Subcutaneous abdominal adipose tissue (tissue), 5 donors: ENCODE results near the gene SLC39A3.

Experiments used
- H3K27ac ChIP-seq: one replicate; pipeline ENCODE4 v1.7.0; 2013; ENCODE audit warnings: low read depth, mild to moderate bottlenecking, inconsistent platforms, low read length, moderate library complexity
- H3K27me3 ChIP-seq, 5 donors: one replicate each; pipeline ENCODE4 v1.7.0; 2013; ENCODE audit warnings: low read length in 5 of 5, inconsistent platforms in 1 of 5; ENCODE audit not compliant: control insufficient read depth in 5 of 5, insufficient read depth in 4 of 5
- H3K36me3 ChIP-seq, 5 donors: one replicate each; pipeline ENCODE4 v1.7.0; 2013; ENCODE audit warnings: low read length in 5 of 5; ENCODE audit not compliant: control insufficient read depth in 5 of 5, insufficient read depth in 5 of 5
- H3K4me1 ChIP-seq, 5 donors: one replicate each; pipeline ENCODE4 v1.7.0; 2013; ENCODE audit warnings: low read length in 5 of 5, mild to moderate bottlenecking in 3 of 5, moderate library complexity in 1 of 5; ENCODE audit not compliant: control insufficient read depth in 5 of 5, insufficient read depth in 5 of 5
- H3K4me3 ChIP-seq, 5 donors: one replicate each; pipeline ENCODE4 v1.7.0; 2013; ENCODE audit warnings: low read length in 5 of 5, low read depth in 1 of 5
- H3K9ac ChIP-seq, 5 donors: one replicate each; pipeline ENCODE4 v1.7.0; 2013; ENCODE audit warnings: low read length in 5 of 5, mild to moderate bottlenecking in 4 of 5, moderate library complexity in 3 of 5
- H3K9me3 ChIP-seq, 5 donors: one replicate each; pipeline ENCODE4 v1.7.0; 2013; ENCODE audit warnings: low read length in 5 of 5; ENCODE audit not compliant: control insufficient read depth in 5 of 5
- donor health status: healthy.
- donor health status: healthy.
- donor health status: healthy.
- donor health status: healthy.
- donor health status: healthy.

SLC39A3 gene

DNA sequence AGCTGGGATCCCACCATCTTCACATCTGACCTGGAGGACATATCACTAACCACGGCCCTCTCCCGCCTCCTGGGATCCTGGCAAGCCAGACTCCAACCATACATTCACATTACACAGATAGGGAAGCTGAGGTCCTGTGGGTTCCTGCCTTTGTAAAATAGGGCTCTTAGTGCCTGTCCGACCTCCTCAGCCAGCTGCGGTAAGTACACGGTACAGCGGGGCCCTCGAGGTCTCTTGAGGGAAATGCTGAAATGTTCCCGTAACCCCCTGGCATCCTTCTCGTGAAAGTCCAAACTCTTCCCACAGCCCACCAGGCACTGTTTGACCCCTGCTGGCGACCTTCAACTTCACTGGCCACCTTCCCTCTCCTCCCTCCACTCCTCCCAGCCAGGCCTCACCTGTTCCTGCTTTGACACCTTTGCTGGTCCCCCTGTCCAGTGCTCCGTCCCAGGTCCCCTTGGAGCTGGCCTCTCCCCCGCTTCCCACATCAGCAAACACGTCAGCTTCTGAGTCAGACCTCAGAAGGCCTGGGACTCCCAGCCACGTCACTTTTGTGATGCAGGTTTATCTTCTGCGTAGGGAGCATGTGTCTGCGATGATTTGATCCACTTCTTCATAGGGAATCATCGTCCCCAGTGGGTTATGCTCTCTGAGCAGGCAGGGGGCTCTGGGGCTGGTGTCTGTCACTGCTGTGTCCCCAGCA is 28.5 kb downstream of the SLC39A3 start:
- Histone ChIP-seq H3K4me3 (no peak overlapping the region), H3K27me3 (peaks cover 5 to 9% (median 5%) of the 10 kb centered on the region in 5 donors), H3K36me3 (no peaks in the 10 kb centered on the region), H3K27ac (no peak overlapping the region), H3K4me1 (no peaks in the 10 kb centered on the region), H3K9me3 (peaks cover 5 to 15% (median 13%) of the 10 kb centered on the region in 5 donors), H3K9ac (no peak overlapping the region)

- no peaks in the 10 kb centered on the region for H3K36me3 ChIP-seq
- H3K9me3 ChIP-seq = no peaks in the 10 kb centered on the region
- H3K4me3 ChIP-seq = no peak overlapping the region
- no peak overlapping the region for H3K9ac ChIP-seq
- H3K27ac ChIP-seq = no peak overlapping the region
- H3K4me1 ChIP-seq = peaks cover 0 to 11% (median 8%) of the 10 kb centered on the region in 5 donors
- H3K27me3 ChIP-seq = peaks cover 0 to under 1% (median 0%) of the 10 kb centered on the region in 5 donors
These were observed 33.6 kb downstream of the SLC39A3 start for GRCh38 chr19:2706251-2706650.

DNA sequence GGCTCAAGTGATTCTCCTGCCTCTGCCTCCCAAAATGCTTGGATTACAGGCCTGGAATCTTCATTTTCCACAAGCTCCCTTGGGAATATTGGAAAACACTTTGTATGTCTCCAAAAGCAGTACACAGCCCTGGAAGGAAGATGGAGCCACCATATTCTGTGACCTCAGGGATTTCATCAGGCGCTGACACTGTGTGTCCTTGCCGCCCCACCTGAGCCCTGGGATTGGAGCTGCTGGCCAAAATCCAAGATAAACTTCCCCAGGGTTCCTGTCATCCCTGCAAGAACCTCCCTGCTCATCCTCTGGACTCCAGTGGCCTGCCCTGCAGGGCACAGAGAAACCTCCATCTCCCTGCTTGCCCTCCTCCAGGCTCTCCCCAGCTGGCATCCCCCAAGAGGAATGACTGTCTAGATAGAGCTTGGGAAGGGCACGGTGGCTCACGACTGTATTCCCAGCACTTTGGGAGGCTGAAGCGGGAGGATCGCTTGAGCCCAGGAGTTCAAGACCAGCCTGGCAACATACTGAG is 36.1 kb downstream of the SLC39A3 start:
- no peak overlapping the region for H3K4me3 ChIP-seq
- peaks cover 0 to 11% (median 10%) of the 10 kb centered on the region in 5 donors for H3K4me1 ChIP-seq
- no peak overlapping the region for H3K27ac ChIP-seq
- no peaks in the 10 kb centered on the region for H3K9me3 ChIP-seq
- no peaks in the 10 kb centered on the region for H3K27me3 ChIP-seq
- no peaks in the 10 kb centered on the region for H3K36me3 ChIP-seq
- no peak overlapping the region for H3K9ac ChIP-seq

GRCh38 chr19:2703077-2703437 is 36.8 kb downstream of the SLC39A3 start:
- Histone ChIP-seq H3K4me1 (peaks cover 0 to 11% (median 10%) of the 10 kb centered on the region in 5 donors), H3K36me3 (no peaks in the 10 kb centered on the region), H3K27ac (no peak overlapping the region), H3K27me3 (no peaks in the 10 kb centered on the region), H3K4me3 (peak overlapping the region; percentile 43 to 61 (median 52)), H3K9ac (no peak overlapping the region), H3K9me3 (no peaks in the 10 kb centered on the region)

DNA sequence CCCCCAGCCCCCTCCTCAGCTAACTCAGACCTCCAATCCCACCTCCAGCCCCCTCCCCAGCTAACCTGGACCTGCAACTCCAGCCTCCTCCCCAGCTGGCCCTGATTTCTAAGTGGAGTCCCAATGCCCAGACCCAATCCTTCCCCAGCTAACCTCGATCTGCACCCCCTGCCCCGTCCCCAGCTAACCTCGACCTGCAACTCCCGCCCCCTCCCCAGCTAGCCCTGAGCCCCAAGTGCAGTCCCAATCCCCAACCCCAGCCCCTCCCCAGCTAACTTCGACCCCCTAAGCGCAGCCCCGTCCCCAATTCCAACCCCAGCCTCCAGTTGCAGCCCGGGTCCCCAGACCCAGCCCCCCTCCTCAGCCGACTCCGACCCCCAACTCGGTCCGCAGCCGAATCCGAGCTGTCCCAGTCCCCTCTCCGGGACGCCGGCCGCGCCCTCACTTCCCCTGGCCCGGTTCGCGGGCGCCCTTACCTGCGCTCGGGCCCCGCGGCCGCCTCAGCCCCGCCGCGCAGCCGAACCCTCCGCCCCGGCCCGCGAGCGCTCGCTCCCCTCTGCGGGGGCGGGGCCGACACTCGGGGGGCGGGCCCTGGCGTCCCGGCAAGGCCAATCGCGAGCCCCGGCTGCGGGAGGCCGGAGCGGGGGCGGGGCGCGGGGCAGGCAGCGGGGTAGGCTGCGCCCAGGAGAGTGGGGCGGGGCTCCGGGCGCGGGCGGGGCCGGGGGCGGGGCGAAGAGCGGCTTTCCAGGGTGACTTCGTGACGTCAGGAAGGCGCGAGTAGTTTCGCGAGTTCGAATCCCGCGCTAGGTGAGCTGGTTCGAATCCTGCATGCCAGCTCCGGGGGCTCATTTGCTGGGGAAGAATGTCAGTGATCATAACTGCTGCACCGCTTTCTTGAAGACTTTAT is 37.4 kb downstream of the SLC39A3 start, which contains the start of gene GNG7:
Gene GNG7, minus strand, starts transcription at position 525 of the 907 bp plus-strand sequence. CDS start 182,006 bp downstream, outside the sequence.
- H3K27me3 ChIP-seq = no peaks in the 10 kb centered on the region
- peak within 1 kb of the TSS in 3 of 5 donors; percentile 30 to 71 (median 35) for H3K9ac ChIP-seq
- H3K4me1 ChIP-seq = peaks cover 0 to 11% (median 10%) of the 10 kb centered on the region in 5 donors
- H3K9me3 ChIP-seq = no peaks in the 10 kb centered on the region
- no peak within 1 kb of the TSS for H3K27ac ChIP-seq
- peak within 1 kb of the TSS; percentile 43 to 67 (median 60) for H3K4me3 ChIP-seq
- no peaks in the 10 kb centered on the region for H3K36me3 ChIP-seq

- Histone ChIP-seq H3K4me1 (peaks cover 0 to 11% (median 10%) of the 10 kb centered on the region in 5 donors), H3K36me3 (no peaks in the 10 kb centered on the region), H3K27me3 (no peaks in the 10 kb centered on the region), H3K4me3 (peak overlapping the region; percentile 39 to 67 (median 56)), H3K9me3 (no peaks in the 10 kb centered on the region), H3K9ac (peak overlapping the region in 2 of 5 donors; percentile 35 to 71), H3K27ac (no peak overlapping the region)
These were observed 38.3 kb downstream of the SLC39A3 start for GRCh38 chr19:2701361-2702169.

DNA sequence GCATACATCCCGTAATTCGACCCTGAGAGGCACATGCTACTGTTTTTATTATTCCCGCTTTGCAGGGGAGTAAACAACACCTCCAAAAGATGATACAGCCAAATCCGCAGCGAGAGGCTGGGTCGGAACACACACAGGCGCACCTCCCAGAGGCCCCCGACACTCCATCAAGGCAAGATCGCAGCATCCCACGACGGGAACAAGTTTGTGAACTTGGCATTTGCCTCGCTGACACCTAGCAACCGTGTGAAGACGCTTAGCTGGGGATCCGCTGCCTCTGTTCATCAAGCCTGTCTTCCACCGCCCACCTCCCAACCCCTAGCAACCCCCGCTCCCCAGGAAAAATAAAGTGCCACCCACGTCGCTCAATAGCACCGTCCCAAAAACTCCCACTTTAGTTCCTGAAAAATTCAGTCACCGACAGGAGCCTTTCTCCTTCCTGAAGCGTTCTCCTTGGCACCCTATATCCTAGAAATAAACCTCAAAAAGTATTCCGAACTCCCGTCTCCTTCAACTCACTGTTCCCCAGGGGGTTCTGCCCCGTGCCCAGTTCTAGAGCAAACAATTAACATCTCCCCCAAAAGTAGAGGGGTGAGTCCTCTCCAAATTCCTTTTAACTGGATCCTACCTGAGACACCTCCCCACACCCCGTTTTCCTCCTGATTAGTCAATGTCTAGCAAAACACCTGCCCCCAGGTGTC is 39.0 kb downstream of the SLC39A3 start:
- Histone ChIP-seq H3K9ac (no peak overlapping the region), H3K36me3 (no peaks in the 10 kb centered on the region), H3K4me1 (peaks cover 0 to 14% (median 11%) of the 10 kb centered on the region in 5 donors), H3K4me3 (no peak overlapping the region), H3K27ac (no peak overlapping the region), H3K9me3 (no peaks in the 10 kb centered on the region), H3K27me3 (no peaks in the 10 kb centered on the region)

GRCh38 chr19:2699413-2700140 is 40.2 kb downstream of the SLC39A3 start:
- peaks cover 1 to 26% (median 22%) of the 10 kb centered on the region in 5 donors for H3K4me1 ChIP-seq
- H3K4me3 ChIP-seq = no peak overlapping the region
- H3K9ac ChIP-seq = no peak overlapping the region
- H3K9me3 ChIP-seq = no peaks in the 10 kb centered on the region
- no peaks in the 10 kb centered on the region for H3K36me3 ChIP-seq
- H3K27ac ChIP-seq = no peak overlapping the region
- no peaks in the 10 kb centered on the region for H3K27me3 ChIP-seq
